ENCODE results near the gene ARHGAP21. TPM values are rescaled to one million over a fixed set of nuclear protein-coding genes. Genes with fewer than 3 reads are reported as not detected.
A peak's percentile ranks its signal among the peaks of the same experiment; 100 is the strongest.
"Not testable (repeated sequence)": the region's sequence is repeated elsewhere in the genome, so short reads cannot be mapped to it uniquely, and the experiment has no call there.

Gene ARHGAP21
- total RNA-seq, 3 donors from 2014 or later (not counting 1 experiment from before 2014, with no cell fraction given) = 30.9 to 45.8 (median 34.7) TPM

- Mint-ChIP-seq H3K9me3 (no peaks in the 10 kb centered on the region), H3K27me3 (ENCODE audit: low read depth in 2 of 2) (no peaks in the 10 kb centered on the region), H3K4me3 (no peak overlapping the region), H3K4me1 (peaks cover 0 to 13% of the 10 kb centered on the region in 2 donors), H3K36me3 (no peaks in the 10 kb centered on the region), H3K27ac (no peak overlapping the region)
- Histone ChIP-seq H3K27me3 (ENCODE audit: control insufficient read depth, insufficient read depth, low read length) (no peaks in the 10 kb centered on the region), H3K4me3 (ENCODE audit: low read length) (no peak overlapping the region), H3K4me1 (ENCODE audit: control insufficient read depth, insufficient read depth, low read length) (peaks cover 9% of the 10 kb centered on the region), H3K36me3 (ENCODE audit: control insufficient read depth, insufficient read depth, low read length) (no peaks in the 10 kb centered on the region), H3K9me3 (ENCODE audit: control insufficient read depth, insufficient read depth, low read length) (no peaks in the 10 kb centered on the region), H3K27ac (ENCODE audit: low read length) (no peak overlapping the region)
- TF ChIP-seq CTCF (IDR thresholded peaks at IDR 0.05) = no peak
- intact Hi-C loops (cut with micrococcal nuclease) = no loop called here
- WGBS (ENCODE audit: insufficient coverage) = 84% methylated on average over 9 of the region's 9 CpGs
- ATAC-seq = no peak
- DNase-seq = peak in 1 of 2 donors; percentile 30
Observed at GRCh38 chr10:24727786-24728185, 4.1 kb upstream of the ARHGAP21 start.

GRCh38 chr10:24726626-24727025, 2.9 kb upstream of the ARHGAP21 start:
- Histone ChIP-seq H3K9me3 (ENCODE audit: control insufficient read depth, insufficient read depth, low read length) (no peaks in the 10 kb centered on the region), H3K36me3 (ENCODE audit: control insufficient read depth, insufficient read depth, low read length) (no peaks in the 10 kb centered on the region), H3K27ac (ENCODE audit: low read length) (no peak overlapping the region), H3K27me3 (ENCODE audit: control insufficient read depth, insufficient read depth, low read length) (no peaks in the 10 kb centered on the region), H3K4me1 (ENCODE audit: control insufficient read depth, insufficient read depth, low read length) (peaks cover 18% of the 10 kb centered on the region), H3K4me3 (ENCODE audit: low read length) (no peak overlapping the region)
- intact Hi-C loops (cut with micrococcal nuclease) = no loop called here
- Mint-ChIP-seq H3K4me1 (peaks cover 7 to 21% of the 10 kb centered on the region in 2 donors), H3K36me3 (no peaks in the 10 kb centered on the region), H3K9me3 (no peaks in the 10 kb centered on the region), H3K27ac (no peak overlapping the region), H3K27me3 (ENCODE audit: low read depth in 2 of 2) (no peaks in the 10 kb centered on the region), H3K4me3 (no peak overlapping the region)
- 98% methylated on average over 4 of the region's 5 CpGs for WGBS (ENCODE audit: insufficient coverage)
- TF ChIP-seq CTCF (IDR thresholded peaks at IDR 0.05) = no peak
- DNase-seq (no peak), ATAC-seq (no peak)

- ATAC-seq; H3K27me3 ChIP-seq (ENCODE audit: control insufficient read depth, insufficient read depth, low read length); H3K27ac ChIP-seq (ENCODE audit: low read length); H3K36me3 ChIP-seq (ENCODE audit: control insufficient read depth, insufficient read depth, low read length); H3K9me3 ChIP-seq (ENCODE audit: control insufficient read depth, insufficient read depth, low read length); H3K36me3 Mint-ChIP-seq; H3K27me3 Mint-ChIP-seq (ENCODE audit: low read depth in 2 of 2); H3K27ac Mint-ChIP-seq; intact Hi-C loops (cut with micrococcal nuclease); H3K4me3 ChIP-seq (ENCODE audit: low read length); H3K9me3 Mint-ChIP-seq; DNase-seq: not testable (repeated sequence)
- peaks cover 24% of the 10 kb centered on the region for H3K4me1 ChIP-seq (ENCODE audit: control insufficient read depth, insufficient read depth, low read length)
- WGBS (ENCODE audit: insufficient coverage) = 97% methylated on average over 5 of the region's 5 CpGs
- Mint-ChIP-seq H3K4me3 (peak overlapping the region; percentile 89), H3K4me1 (peaks cover 13 to 25% of the 10 kb centered on the region in 2 donors)
Observed at GRCh38 chr10:24726029-24726428, 2.3 kb upstream of the ARHGAP21 start.

GRCh38 chr10:24724381-24725228, 918 bp upstream of the ARHGAP21 start:
- DNase-seq (peak; percentile 95 to 97), ATAC-seq (peak; percentile 88 to 94 (median 90))
- Histone ChIP-seq H3K4me3 (ENCODE audit: low read length) (peak overlapping the region; percentile 74), H3K27ac (ENCODE audit: low read length) (peak overlapping the region; percentile 76), H3K36me3 (ENCODE audit: control insufficient read depth, insufficient read depth, low read length) (no peaks in the 10 kb centered on the region), H3K9me3 (ENCODE audit: control insufficient read depth, insufficient read depth, low read length) (no peaks in the 10 kb centered on the region), H3K27me3 (ENCODE audit: control insufficient read depth, insufficient read depth, low read length) (no peaks in the 10 kb centered on the region), H3K4me1 (ENCODE audit: control insufficient read depth, insufficient read depth, low read length) (peaks cover 26% of the 10 kb centered on the region)
- Mint-ChIP-seq H3K4me3 (peak overlapping the region; percentile 89), H3K4me1 (peaks cover 24 to 32% of the 10 kb centered on the region in 2 donors), H3K36me3 (no peaks in the 10 kb centered on the region), H3K27me3 (ENCODE audit: low read depth in 2 of 2) (no peaks in the 10 kb centered on the region), H3K9me3 (no peaks in the 10 kb centered on the region), H3K27ac (peak overlapping the region; percentile 75 to 88)
- WGBS (ENCODE audit: insufficient coverage) = under 1% methylated on average over 50 of the region's 52 CpGs
- intact Hi-C loops (cut with micrococcal nuclease) = loop anchor here (1.0 to 5.0 kb wide), 3 partner anchors 163 to 292 kb away; partner anchors contain the start of genes ENKUR, PRTFDC1 and THNSL1
- TF ChIP-seq CTCF (IDR thresholded peaks at IDR 0.05) = no peak

All from natural killer cell (primary cell).